Mesenchymal stem cell (in vitro differentiated cells and primary cell): ENCODE measurements around the gene PPP1R2C.

Experiments
- DNase-seq: peaks from one replicate; pipeline ENCODE4 v3.0.0-alpha.2; 2013
- H2AFZ ChIP-seq: one replicate; pipeline ENCODE4 v1.6.1; 2013; ENCODE audit warnings: low read depth, mild to moderate bottlenecking, control low read depth, inconsistent platforms, low read length, moderate library complexity
- H2AK5ac ChIP-seq: 2 replicates; pipeline ENCODE4 v1.6.1; 2013; ENCODE audit warnings: low read length, moderate library complexity, mild to moderate bottlenecking, inconsistent platforms; ENCODE audit not compliant: severe bottlenecking
- H2BK120ac ChIP-seq: one replicate; pipeline ENCODE4 v1.6.1; 2013; ENCODE audit warnings: low read depth, mild to moderate bottlenecking, inconsistent platforms, low read length, moderate library complexity
- H2BK12ac ChIP-seq, 2 experiments: one replicate each; pipeline ENCODE4 v1.6.1; 2013; ENCODE audit warnings: inconsistent platforms in 2 of 2, low read length in 2 of 2, mild to moderate bottlenecking in 2 of 2, moderate library complexity in 2 of 2, control low read depth in 1 of 2
- H2BK15ac ChIP-seq: one replicate; pipeline ENCODE4 v1.6.1; 2013; ENCODE audit warnings: mild to moderate bottlenecking, low read depth, inconsistent platforms; ENCODE audit not compliant: poor library complexity, severe bottlenecking
- H2BK5ac ChIP-seq: 2 replicates; pipeline ENCODE4 v1.6.1; 2013; ENCODE audit warnings: low read depth, mild to moderate bottlenecking, low read length, control low read depth, inconsistent platforms; ENCODE audit not compliant: poor library complexity, severe bottlenecking
- H3K14ac ChIP-seq, 2 experiments: one replicate each; pipeline ENCODE4 v1.6.1; 2013; ENCODE audit warnings: inconsistent platforms in 2 of 2, low read length in 2 of 2, control low read depth in 1 of 2, mild to moderate bottlenecking in 1 of 2, moderate library complexity in 1 of 2
- H3K18ac ChIP-seq, 2 experiments: one replicate each; pipeline ENCODE4 v1.6.1; 2013; ENCODE audit warnings: inconsistent platforms in 2 of 2, low read length in 2 of 2, control low read depth in 1 of 2, low read depth in 1 of 2, mild to moderate bottlenecking in 1 of 2
- H3K23ac ChIP-seq, 2 experiments: one replicate each; pipeline ENCODE4 v1.6.1; 2013; ENCODE audit warnings: inconsistent platforms in 2 of 2, low read length in 2 of 2, mild to moderate bottlenecking in 2 of 2, moderate library complexity in 2 of 2, control low read depth in 1 of 2
- H3K27ac ChIP-seq: 2 replicates; pipeline ENCODE4 v1.5.1; 2013; ENCODE audit warnings: mild to moderate bottlenecking, moderate library complexity, low read length, control low read depth, inconsistent platforms; ENCODE audit not compliant: poor library complexity, severe bottlenecking
- H3K27me3 ChIP-seq, 2 experiments: 2 replicates each; pipeline versions ENCODE4 v1.6.1 to v1.7.0; 2013; ENCODE audit warnings: low read length in 2 of 2, mild to moderate bottlenecking in 2 of 2, moderate library complexity in 2 of 2, control low read depth in 1 of 2, inconsistent platforms in 1 of 2; ENCODE audit not compliant: control insufficient read depth in 1 of 2, insufficient read depth in 1 of 2
- H3K36me3 ChIP-seq, 2 experiments: 2 replicates each; pipeline versions ENCODE4 v1.6.1 to v1.7.0; 2013; ENCODE audit warnings: low read length in 2 of 2, control low read depth in 1 of 2, inconsistent platforms in 1 of 2, low read depth in 1 of 2, mild to moderate bottlenecking in 1 of 2; ENCODE audit not compliant: insufficient read depth in 2 of 2, control insufficient read depth in 1 of 2
- H3K4ac ChIP-seq, 2 experiments: one replicate each; pipeline ENCODE4 v1.6.1; 2013; ENCODE audit warnings: inconsistent platforms in 2 of 2, low read length in 2 of 2, mild to moderate bottlenecking in 2 of 2, moderate library complexity in 2 of 2, control low read depth in 1 of 2, low read depth in 1 of 2
- H3K4me1 ChIP-seq: 2 replicates; pipeline ENCODE4 v1.6.1; 2013; ENCODE audit warnings: low read depth, low read length, control low read depth; ENCODE audit not compliant: control insufficient read depth, insufficient read depth
- H3K4me2 ChIP-seq: 2 replicates; pipeline ENCODE4 v1.6.1; 2013; ENCODE audit warnings: low read length, mild to moderate bottlenecking, inconsistent platforms; ENCODE audit not compliant: poor library complexity, severe bottlenecking
- H3K4me3 ChIP-seq, 2 experiments: 2 replicates each; pipeline versions ENCODE4 v1.5.1 to v1.7.0; 2013; ENCODE audit warnings: low read length in 2 of 2, mild to moderate bottlenecking in 2 of 2, control low read depth in 1 of 2, low read depth in 1 of 2; ENCODE audit not compliant: insufficient read depth in 1 of 2
- H3K79me1 ChIP-seq: replicated peaks from 2 replicates; pipeline ENCODE4 v1.6.1; 2013; ENCODE audit warnings: mild to moderate bottlenecking, control low read depth, low read length, inconsistent platforms; ENCODE audit not compliant: poor library complexity, severe bottlenecking
- H3K9ac ChIP-seq: 2 replicates; pipeline ENCODE4 v1.7.0; 2013; ENCODE audit warnings: mild to moderate bottlenecking, low read length, moderate library complexity
- H3K9me3 ChIP-seq: 2 replicates; pipeline ENCODE4 v1.7.0; 2013; ENCODE audit warnings: mild to moderate bottlenecking, low read length; ENCODE audit not compliant: control insufficient read depth
- H4K8ac ChIP-seq: one replicate; pipeline ENCODE4 v1.6.1; 2013; ENCODE audit warnings: inconsistent platforms, mild to moderate bottlenecking, low read length, moderate library complexity
- H4K91ac ChIP-seq: one replicate; pipeline ENCODE4 v1.6.1; 2013; ENCODE audit warnings: mild to moderate bottlenecking, low read length, inconsistent platforms
- WGBS: methylation state at CpG from one replicate; pipeline ENCODE4 v1.1.7; 2013; ENCODE audit warnings: mixed read lengths; 5-methylcytosine and 5-hydroxymethylcytosine counted together

Gene PPP1R2C

GRCh38 chrX:42821803-42822443, 44.0 kb upstream of the PPP1R2C start:
- Histone ChIP-seq H3K27ac (no peak overlapping the region), H3K4me1 (peaks cover 3% of the 10 kb centered on the region), H2BK15ac (no peak overlapping the region), H2AFZ (no peak overlapping the region), H3K23ac (no peak overlapping the region), H3K18ac (no peak overlapping the region), H3K14ac (no peak overlapping the region), H3K4me3 (no peak overlapping the region), H2BK120ac (no peak overlapping the region), H4K8ac (no peak overlapping the region), H3K4me2 (no peak overlapping the region), H3K4ac (no peak overlapping the region), H2BK12ac (no peak overlapping the region), H3K27me3 (no peaks in the 10 kb centered on the region), H3K79me1 (no peaks in the 10 kb centered on the region), H4K91ac (no peak overlapping the region), H3K36me3 (no peaks in the 10 kb centered on the region), H3K9me3 (peaks cover 6% of the 10 kb centered on the region), H2BK5ac (no peak overlapping the region), H2AK5ac (no peak overlapping the region), H3K9ac (peak overlapping the region; percentile 38)
- no peak for DNase-seq
- 93% methylated on average over 4 of the region's 7 CpGs for WGBS

DNA sequence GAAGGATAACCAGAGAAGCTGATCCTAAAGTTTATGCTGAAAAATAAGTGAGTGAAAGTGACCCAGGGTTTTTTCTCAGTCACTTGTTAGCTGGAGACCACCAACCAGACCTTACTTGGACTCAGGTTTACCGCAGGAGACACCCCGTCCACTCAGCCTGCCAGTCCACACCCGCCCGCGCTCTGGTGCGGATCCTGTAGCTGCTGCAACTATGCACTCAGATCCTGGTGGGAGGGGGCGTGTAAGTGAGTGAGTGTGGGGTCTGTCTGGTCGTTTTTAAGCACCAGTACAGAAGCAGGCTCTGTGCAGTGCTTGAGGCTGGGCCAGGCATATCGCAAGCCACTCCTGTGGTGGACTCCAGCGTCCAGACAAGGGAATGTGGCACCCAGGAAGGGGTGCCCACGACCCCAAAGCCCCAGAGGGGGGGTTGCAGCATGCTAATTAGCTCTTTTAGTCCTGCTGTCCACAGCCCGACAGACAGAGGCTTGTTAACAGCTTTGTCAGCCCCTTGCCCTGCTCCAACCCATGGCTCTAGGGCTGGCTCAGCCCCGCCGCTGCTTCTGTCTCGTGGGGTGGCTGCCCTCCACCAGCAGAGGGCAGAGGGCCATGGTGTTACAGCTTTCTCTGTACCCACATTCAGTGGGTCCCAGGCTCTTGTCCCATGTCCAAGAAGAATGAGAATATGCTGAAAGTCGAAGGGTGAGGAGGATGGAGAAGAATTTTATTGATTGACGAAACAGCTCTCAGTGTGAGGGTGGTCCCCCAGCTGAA, 40.4 kb upstream of the PPP1R2C start:
- Histone ChIP-seq H3K79me1 (no peaks in the 10 kb centered on the region), H2BK12ac (no peak overlapping the region), H2BK15ac (no peak overlapping the region), H3K4ac (no peak overlapping the region), H3K36me3 (no peaks in the 10 kb centered on the region), H3K27ac (no peak overlapping the region), H3K14ac (no peak overlapping the region), H2AFZ (no peak overlapping the region), H3K4me3 (no peak overlapping the region), H2BK5ac (no peak overlapping the region), H3K27me3 (no peaks in the 10 kb centered on the region), H3K18ac (no peak overlapping the region), H4K8ac (no peak overlapping the region), H3K4me2 (no peak overlapping the region), H3K9ac (no peak overlapping the region), H2BK120ac (no peak overlapping the region), H4K91ac (no peak overlapping the region), H3K23ac (no peak overlapping the region), H3K9me3 (peaks cover 6% of the 10 kb centered on the region), H2AK5ac (no peak overlapping the region), H3K4me1 (no peaks in the 10 kb centered on the region)
- DNase-seq, result no peak
- WGBS, result 81% methylated on average over 17 of the region's 17 CpGs

DNA sequence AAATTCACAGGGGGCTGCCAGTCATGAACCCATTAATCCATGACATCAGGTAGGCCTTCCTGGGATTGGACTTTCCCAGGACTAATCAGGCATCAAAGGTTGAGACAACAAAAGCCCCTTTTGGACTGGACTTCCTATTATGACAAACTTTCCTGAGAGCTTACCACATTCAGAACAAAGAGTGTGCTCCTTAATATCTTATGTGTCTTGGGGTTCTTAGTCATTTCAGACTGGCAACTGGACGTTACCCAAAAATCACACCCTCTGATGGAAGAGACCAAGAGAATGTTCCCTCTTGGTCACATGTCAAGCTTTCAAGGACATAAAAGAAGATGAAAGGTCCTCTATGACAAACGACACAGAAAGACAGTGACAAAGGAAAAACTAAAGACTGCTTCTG, 31.6 kb upstream of the PPP1R2C start:
- H3K4me3 ChIP-seq, result no peak overlapping the region
- no peak overlapping the region for H4K8ac ChIP-seq
- no peak overlapping the region for H3K23ac ChIP-seq
- WGBS, result 100% methylated on average over 1 of the region's 2 CpGs
- no peak overlapping the region for H3K4me2 ChIP-seq
- no peak overlapping the region for H2BK15ac ChIP-seq
- no peak overlapping the region for H3K4ac ChIP-seq
- no peak overlapping the region for H3K27ac ChIP-seq
- no peak overlapping the region for H3K14ac ChIP-seq
- DNase-seq, result no peak
- H3K18ac ChIP-seq, result no peak overlapping the region
- no peaks in the 10 kb centered on the region for H3K36me3 ChIP-seq
- no peaks in the 10 kb centered on the region for H3K4me1 ChIP-seq
- H3K9ac ChIP-seq, result no peak overlapping the region
- no peaks in the 10 kb centered on the region for H3K79me1 ChIP-seq
- H3K9me3 ChIP-seq, result no peaks in the 10 kb centered on the region
- no peak overlapping the region for H2BK12ac ChIP-seq
- no peaks in the 10 kb centered on the region for H3K27me3 ChIP-seq
- H2AFZ ChIP-seq, result no peak overlapping the region
- H2BK5ac ChIP-seq, result no peak overlapping the region
- no peak overlapping the region for H2BK120ac ChIP-seq
- H2AK5ac ChIP-seq, result no peak overlapping the region
- H4K91ac ChIP-seq, result no peak overlapping the region

- H3K9me3 ChIP-seq, result no peaks in the 10 kb centered on the region
- H3K4me1 ChIP-seq, result no peaks in the 10 kb centered on the region
- no peak overlapping the region for H3K9ac ChIP-seq
- no peak overlapping the region for H3K23ac ChIP-seq
- H3K18ac ChIP-seq, result no peak overlapping the region
- H2AFZ ChIP-seq, result no peak overlapping the region
- no peak overlapping the region for H2BK15ac ChIP-seq
- no peak overlapping the region for H3K4me2 ChIP-seq
- no peak overlapping the region for H3K27ac ChIP-seq
- H3K79me1 ChIP-seq, result no peaks in the 10 kb centered on the region
- H4K8ac ChIP-seq, result no peak overlapping the region
- H2BK120ac ChIP-seq, result no peak overlapping the region
- no peak overlapping the region for H3K4me3 ChIP-seq
- no peaks in the 10 kb centered on the region for H3K36me3 ChIP-seq
- H2AK5ac ChIP-seq, result no peak overlapping the region
- WGBS, result no CpG with 5 or more reads among the region's 1 CpG
- DNase-seq, result no peak
- no peaks in the 10 kb centered on the region for H3K27me3 ChIP-seq
- no peak overlapping the region for H2BK12ac ChIP-seq
- H3K14ac ChIP-seq, result no peak overlapping the region
- H2BK5ac ChIP-seq, result no peak overlapping the region
- no peak overlapping the region for H3K4ac ChIP-seq
- H4K91ac ChIP-seq, result no peak overlapping the region
Observed at GRCh38 chrX:42807393-42807792, 29.4 kb upstream of the PPP1R2C start.
